Gastrocnemius medialis (tissue), 4 donors: ENCODE data around the gene KDM4C.

Experiments used
- CTCF ChIP-seq, 5 experiments: fragments of 450-650 bp in 3 of 5; fragments of 200-600 bp in 2 of 5; sonication (generic) in 2 of 5; IDR thresholded peaks in 4 of 5; conservative IDR thresholded peaks in 1 of 5; 1 replicate in 4 of 5; 2 replicates in 1 of 5; pipeline ENCODE4 v1.5.1; 2016 to 2019; ENCODE audit warnings: antibody characterized with exemption in 5 of 5, mild to moderate bottlenecking in 3 of 5, moderate library complexity in 3 of 5
- POLR2A ChIP-seq, 2 donors: fragments of 450-650 bp; IDR thresholded peaks; one replicate each; pipeline ENCODE4 v1.6.1; 2017; ENCODE audit warnings: antibody characterized with exemption in 2 of 2, mild to moderate bottlenecking in 2 of 2, moderate library complexity in 2 of 2

GRCh38 chr9:6777213-6777902 is 19.6 kb downstream of the KDM4C start:
- no peak for TF ChIP-seq CTCF (IDR thresholded peaks at IDR 0.05 in 4 of 5, conservative IDR thresholded peaks at IDR 0.05 in 1 of 5)
- no peak for TF ChIP-seq POLR2A (IDR thresholded peaks at IDR 0.05)
